HG02885 (cell line): ENCODE data around the gene BST2.
"Not testable (repeated sequence)": the region's sequence is repeated elsewhere in the genome, so short reads cannot be mapped to it uniquely, and the experiment has no call there.

Experiments used
- ATAC-seq: cut with Tn5 transposase; IDR thresholded peaks from one replicate; pipeline ENCODE4 v1.9.1; 2021; ENCODE audit warnings: mild to moderate bottlenecking; ENCODE audit not compliant: unreplicated experiment, poor library complexity

BST2 gene

GRCh38 chr19:17390665-17391370 is 14.6 kb downstream of the BST2 start:
- ATAC-seq, result peak; percentile 95

GRCh38 chr19:17389957-17390664 is 15.3 kb downstream of the BST2 start:
- ATAC-seq, result no peak

- no peak for ATAC-seq
Measured at GRCh38 chr19:17389288-17389687, 16.1 kb downstream of the BST2 start.

- ATAC-seq, result no peak
Measured at GRCh38 chr19:17385878-17386611, 19.4 kb downstream of the BST2 start.

GRCh38 chr19:17380426-17381138 is 24.8 kb downstream of the BST2 start:
- no peak for ATAC-seq

GRCh38 chr19:17379221-17379631 is 26.2 kb downstream of the BST2 start:
- ATAC-seq, result no peak

GRCh38 chr19:17378271-17378670 is 27.2 kb downstream of the BST2 start:
- ATAC-seq, result no peak

- ATAC-seq, result no peak
Measured at GRCh38 chr19:17376935-17377600, 28.4 kb downstream of the BST2 start, which contains the start of gene PLVAP. Gene PLVAP, minus strand, starts transcription at chr19:17377342. Its CDS starts 54 bp downstream, at chr19:17377288.

- peak; percentile 93 for ATAC-seq
Measured at GRCh38 chr19:17370026-17370587, 35.3 kb downstream of the BST2 start.

GRCh38 chr19:17365361-17365760 is 40.1 kb downstream of the BST2 start:
- ATAC-seq, result no peak

GRCh38 chr19:17363852-17364605 is 41.4 kb downstream of the BST2 start:
- ATAC-seq, result not testable (repeated sequence)

GRCh38 chr19:17359905-17360800 is 45.3 kb downstream of the BST2 start:
- no peak for ATAC-seq

- ATAC-seq, result no peak
Measured at GRCh38 chr19:17358395-17358794, 47.0 kb downstream of the BST2 start.

GRCh38 chr19:17357724-17358123 is 47.7 kb downstream of the BST2 start:
- ATAC-seq, result no peak

GRCh38 chr19:17357078-17357666 is 48.3 kb downstream of the BST2 start:
- ATAC-seq, result no peak

GRCh38 chr19:17353386-17353785 is 52.0 kb downstream of the BST2 start:
- no peak for ATAC-seq
